ENCODE data around the gene DAB1.

The DAB1 gene

DNA sequence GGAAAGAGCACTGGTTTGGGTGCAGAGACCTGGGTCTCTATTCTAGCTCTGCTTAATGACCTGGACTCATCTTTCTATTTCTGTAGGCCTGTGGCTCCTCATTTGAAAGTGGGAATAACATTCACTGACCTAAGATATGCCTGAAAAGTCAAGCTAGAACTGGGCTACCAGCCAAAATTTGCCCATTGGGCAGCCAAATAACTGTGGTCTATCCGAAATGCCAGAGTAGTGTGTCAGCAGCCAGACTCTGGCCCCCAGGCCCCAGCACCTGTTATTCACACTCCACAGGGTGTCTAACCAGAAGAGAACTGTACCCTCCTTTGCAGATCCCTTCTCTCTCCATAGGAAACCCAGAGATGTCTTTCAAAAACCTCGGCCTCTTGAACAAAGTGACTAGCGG, 12.6 kb downstream of the DAB1 start:
- DNase-seq (ENCODE audit: low read depth), result peak; percentile 33

DNA sequence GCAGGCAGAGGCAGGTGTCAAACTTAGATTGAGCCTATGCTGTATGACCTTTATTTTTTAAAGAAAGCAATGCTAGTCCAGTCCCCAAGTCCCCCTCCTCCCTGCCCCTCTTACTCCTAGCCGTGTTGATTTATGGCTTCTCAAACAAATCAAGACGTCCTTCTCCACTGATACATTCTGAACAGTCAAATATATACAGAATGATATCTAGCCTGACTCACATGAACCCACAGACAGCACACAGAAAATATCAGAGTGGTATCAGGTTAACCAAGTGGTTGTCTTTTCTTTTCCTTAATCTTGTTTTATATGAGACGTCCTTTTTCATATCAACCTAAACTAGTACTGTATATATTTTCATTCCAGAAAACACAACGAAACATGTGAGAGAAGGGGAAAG, 13.4 kb downstream of the DAB1 start:
- DNase-seq (ENCODE audit: low read depth), result no peak

DNA sequence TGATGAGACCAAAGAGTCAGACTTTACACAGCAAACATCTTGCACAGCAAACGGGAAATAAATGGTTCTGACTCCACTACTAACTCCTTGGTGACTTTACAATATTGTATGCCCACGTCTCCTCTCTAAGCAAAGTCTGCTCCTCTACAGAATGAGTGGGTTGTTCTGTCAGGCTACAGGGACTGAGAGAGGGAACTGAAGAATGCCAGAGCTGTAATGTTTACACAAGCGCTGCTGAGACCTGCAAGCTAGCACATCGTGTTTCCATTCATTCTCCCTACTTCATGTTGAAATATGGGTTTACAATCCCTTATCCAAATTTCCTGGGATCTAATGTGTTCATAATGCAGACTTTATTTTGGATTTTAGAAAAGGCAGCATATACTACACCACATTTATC, 15.9 kb downstream of the DAB1 start:
- DNase-seq (ENCODE audit: low read depth), result no peak

DNA sequence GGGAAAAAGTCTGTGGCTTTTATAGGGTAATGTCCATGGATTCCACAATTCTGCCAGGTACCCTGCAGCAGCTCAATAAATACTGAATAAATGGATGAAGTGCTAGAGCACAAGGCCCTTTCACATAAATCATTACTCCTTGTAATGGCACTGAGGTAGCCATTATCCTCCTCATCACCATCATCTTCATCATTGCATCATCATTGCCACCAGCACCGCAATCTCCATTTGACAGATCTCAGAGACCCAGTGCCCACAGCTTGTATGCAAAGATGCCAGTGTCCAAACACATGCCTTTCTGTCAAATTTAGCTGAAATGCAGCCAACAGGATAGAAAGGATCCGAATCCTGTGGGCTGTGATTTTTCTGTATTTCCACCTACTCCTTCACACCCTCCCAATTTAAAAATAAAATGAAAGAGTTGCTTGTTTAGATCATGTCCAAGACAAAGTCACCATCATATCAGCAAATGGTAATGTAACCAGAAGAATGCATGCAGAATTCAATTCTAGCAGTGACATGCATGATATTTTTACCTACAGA, 17.4 kb downstream of the DAB1 start:
- no peak for DNase-seq (ENCODE audit: low read depth)

DNA sequence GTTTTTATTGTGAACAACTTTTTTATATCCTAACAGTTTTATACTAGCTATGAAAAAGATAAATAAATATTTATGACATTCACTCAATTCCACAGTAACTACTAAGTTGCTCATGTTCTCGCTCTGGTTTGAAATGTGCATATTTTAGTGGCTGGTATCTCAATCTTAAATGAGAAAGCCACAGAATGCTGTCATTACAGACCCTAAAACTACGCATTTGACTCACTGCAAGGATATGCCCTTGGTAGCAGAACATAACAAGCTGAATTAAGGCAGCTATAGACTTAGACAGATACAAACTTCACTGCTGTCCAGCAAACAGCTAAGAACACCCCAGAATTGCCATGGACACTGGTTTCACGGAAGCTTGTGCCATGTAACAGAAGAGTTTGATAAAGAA, 19.0 kb downstream of the DAB1 start:
- no peak for DNase-seq (ENCODE audit: low read depth)

GRCh38 chr1:57403201-57403600, 20.7 kb downstream of the DAB1 start:
- no peak for DNase-seq (ENCODE audit: low read depth)

DNA sequence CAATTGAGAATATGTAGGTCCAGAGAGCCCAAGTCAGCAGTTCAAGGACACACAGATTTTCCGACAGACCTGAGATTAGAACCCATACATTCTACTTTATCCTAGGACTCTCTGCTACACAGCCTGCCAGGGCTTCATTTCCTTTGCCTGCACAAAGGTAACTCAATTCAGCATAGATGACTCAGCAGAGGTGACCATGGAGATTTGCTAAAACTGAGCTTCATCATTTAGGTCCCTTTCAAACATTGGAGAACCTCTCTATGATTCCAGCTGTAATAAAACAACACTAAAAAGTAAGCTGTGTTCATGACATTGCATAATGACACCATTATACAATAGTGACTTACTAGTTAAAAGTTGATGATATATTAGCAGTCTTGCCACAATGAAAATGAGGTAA, 22.2 kb downstream of the DAB1 start:
- DNase-seq (ENCODE audit: low read depth), result no peak

DNA sequence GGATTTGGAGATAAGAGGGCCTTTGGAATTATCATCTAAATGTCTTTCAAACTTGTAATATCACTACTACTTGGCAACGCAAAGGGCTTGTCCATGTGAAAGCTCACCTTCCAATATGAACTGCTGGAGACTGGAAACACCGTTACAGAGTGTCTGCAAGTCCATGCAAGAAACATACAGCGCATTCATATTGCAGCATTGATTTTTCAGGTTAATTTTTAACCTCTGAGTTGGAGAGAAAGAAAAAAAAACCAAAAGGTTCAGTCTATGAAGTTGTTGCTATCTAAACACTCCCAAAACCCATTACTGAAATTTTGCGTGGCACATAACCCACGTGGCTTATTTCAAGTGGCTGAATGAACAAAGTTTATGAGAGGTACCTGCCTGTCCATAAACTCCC, 23.8 kb downstream of the DAB1 start:
- DNase-seq (ENCODE audit: low read depth), result no peak

DNA sequence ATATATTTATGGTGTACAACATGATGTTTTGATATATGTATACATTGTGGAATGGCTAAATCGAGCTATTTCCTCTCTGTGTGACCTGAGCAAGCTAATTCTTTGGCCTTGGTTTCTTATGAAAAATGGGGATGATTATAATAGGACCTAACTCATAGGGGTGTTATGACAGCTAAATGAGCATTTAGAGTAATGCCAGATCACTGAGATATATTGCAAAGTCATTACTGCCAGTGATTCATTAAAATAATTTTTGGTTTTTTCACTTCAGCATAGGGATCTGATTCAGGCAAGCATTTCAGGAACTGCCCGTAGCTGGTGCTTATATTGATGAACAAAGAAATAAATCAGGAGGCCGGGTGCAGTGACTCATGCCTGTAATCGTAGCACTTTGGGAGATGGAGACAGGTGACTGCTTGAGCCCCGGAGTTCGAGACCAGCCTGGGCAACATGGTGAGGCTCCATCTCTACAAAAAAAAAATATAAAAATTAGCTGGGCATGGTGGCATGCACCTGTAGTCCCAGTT, 30.7 kb downstream of the DAB1 start:
- DNase-seq (ENCODE audit: low read depth), result no peak

- DNase-seq (ENCODE audit: low read depth), result no peak
Measured at GRCh38 chr1:57385336-57385735, 38.5 kb downstream of the DAB1 start.

- DNase-seq (ENCODE audit: low read depth), result no peak
Measured at GRCh38 chr1:57384901-57385300, 39.0 kb downstream of the DAB1 start.

GRCh38 chr1:57384284-57384683, 39.6 kb downstream of the DAB1 start:
- DNase-seq (ENCODE audit: low read depth), result no peak

- DNase-seq (ENCODE audit: low read depth), result no peak
Measured at GRCh38 chr1:57381871-57382270, 42.0 kb downstream of the DAB1 start.

DNA sequence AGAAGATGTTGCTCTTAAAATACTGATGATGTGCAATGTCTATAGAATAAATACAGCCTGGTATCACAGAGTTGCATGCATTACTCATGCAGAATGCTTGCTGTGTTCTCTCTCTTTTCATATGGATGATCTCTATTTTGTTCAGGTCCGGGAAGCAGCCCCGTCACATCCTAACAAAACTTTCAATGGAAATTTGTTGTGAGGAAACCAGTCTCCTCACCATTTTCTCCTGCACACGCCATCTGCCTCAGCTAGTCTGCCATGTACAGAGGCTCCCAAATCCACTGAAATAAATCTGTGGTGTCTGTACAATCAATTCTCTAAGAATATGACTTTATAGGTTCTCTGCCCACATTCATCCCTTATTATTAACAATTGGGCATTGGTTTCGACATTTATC, 42.4 kb downstream of the DAB1 start:
- DNase-seq (ENCODE audit: low read depth), result no peak

DNA sequence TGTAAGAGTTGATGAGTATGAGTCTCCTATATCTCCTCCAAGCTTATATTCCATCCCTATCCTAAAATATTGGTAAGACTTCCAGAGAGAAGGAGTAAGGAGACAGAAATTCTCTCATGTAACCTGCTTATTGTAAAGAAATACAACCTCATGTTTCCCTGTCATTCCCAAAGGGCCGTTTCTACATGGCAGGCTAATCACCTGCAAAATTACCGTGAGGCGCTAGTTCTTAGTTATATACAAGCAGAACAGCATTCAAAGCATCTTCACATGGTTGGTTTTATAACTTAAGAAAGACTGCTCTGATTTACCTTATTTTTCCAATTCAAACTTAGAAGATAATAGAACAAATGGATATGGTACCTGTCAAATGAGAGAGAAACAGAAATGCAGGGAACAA, 42.9 kb downstream of the DAB1 start:
- no peak for DNase-seq (ENCODE audit: low read depth)

- no peak for DNase-seq (ENCODE audit: low read depth)
Measured at GRCh38 chr1:57378534-57378933, 45.3 kb downstream of the DAB1 start.

DNA sequence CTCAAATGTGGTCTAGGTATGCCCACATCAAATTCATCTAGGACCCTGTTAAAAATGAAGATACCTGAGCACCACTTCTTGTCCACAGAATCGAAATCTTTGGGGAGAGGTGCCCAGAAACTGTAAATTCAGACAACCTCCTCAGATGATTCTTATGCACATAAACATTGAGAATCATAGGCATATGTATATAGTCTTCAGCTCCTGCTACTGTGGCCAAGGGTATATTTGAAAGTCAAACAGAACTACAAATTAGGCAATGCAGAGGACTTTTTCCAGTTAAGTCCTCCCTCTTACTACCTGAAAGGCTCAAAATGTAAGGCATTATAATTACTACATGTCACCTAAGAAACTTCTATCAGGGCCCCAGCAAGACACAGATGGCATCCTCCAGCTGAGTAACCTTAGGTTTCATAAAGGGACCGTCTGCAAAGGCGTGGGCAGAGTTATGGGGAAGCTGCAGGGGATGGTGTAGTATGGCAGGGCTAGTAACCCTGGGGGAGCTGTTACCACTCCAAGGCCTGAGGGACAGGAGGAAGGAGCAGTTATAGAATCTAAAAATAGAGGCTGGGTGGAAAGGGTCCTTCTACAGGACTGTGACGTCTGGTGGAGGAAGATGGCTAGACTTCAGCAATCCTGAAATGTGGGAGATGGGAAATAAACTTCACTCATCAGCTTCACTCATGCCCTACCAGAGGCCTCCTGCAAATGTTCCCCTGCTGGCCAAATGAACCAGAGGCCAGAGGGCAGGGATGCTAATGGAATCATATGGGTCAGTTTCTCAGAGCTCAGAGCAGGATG, 46.3 kb downstream of the DAB1 start:
- DNase-seq (ENCODE audit: low read depth), result no peak

GRCh38 chr1:57376041-57376440, 47.8 kb downstream of the DAB1 start:
- no peak for DNase-seq (ENCODE audit: low read depth)

DNA sequence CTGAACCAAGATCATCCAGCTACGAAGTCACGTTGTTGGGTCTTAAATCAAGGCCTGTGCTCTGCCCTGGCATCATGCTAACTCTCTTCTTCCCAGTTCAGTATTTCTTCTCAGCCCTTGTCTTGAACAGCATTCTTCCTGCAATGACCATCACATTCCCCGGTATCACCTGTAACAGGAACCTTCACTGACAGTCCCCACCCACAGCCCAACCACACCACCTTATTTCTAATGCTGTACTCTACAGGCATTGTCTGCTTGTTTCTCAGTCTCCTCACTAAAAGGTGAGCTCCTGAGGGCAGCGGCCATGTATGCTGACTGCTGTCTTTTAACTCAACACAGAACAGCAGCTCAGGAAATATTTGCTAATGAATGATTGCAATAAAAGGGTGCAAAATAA, 54.0 kb downstream of the DAB1 start:
- DNase-seq (ENCODE audit: low read depth), result no peak

GRCh38 chr1:57367945-57368344, 55.9 kb downstream of the DAB1 start:
- no peak for DNase-seq (ENCODE audit: low read depth)

DNA sequence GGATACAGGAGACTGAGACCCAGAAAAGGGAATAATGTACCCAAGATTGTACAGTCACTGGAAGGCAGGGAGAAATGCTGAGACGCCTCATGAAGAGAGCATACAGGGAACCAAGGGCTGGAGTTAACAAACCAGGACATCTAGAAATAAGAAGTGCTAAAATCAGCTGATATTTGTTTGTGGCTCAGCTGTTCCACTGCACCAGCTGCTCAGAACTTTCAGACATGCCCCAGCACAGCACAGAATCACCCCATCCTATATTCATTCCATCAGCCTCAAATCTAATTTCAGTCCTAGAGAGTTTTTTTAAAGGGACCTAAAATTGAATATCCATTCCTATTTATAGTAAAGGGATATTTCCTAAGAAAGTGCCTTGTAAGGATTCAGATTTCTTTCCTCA, 60.2 kb downstream of the DAB1 start:
- no peak for DNase-seq (ENCODE audit: low read depth)

- DNase-seq (ENCODE audit: low read depth), result no peak
Measured at GRCh38 chr1:57363165-57363564, 60.7 kb downstream of the DAB1 start.

DNA sequence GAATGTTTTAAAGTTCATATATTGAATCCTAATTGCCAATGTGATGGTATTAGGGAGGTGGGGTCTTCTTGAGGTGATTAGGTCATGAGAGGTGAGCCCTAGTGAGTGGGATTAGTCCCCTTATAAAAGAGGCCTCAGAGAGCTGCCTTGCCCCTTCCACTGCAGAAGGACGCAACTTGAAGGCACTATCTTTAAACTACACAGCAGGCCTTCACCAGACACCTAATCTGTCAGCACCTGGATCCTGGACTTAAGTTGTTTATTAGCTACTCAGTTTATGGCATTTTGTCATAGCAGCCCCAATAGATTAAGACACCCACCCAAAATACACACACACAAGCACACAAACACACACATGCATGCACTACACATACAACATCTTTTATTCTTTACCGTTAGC, 61.4 kb downstream of the DAB1 start:
- DNase-seq (ENCODE audit: low read depth), result no peak

GRCh38 chr1:57361516-57361915, 62.3 kb downstream of the DAB1 start:
- no peak for DNase-seq (ENCODE audit: low read depth)

Data from ELR (cell line).